DOHH2 (cell line): ENCODE results near the gene RASIP1.

ENCODE experiments used
- CTCF ChIP-seq: fragments of 200-600 bp; sonication (generic); IDR thresholded peaks from one replicate; pipeline ENCODE4 v1.5.1; 2014; ENCODE audit warnings: antibody characterized with exemption, mild to moderate bottlenecking, low read depth, low read length; ENCODE audit not compliant: poor library complexity, severe bottlenecking
- EZH2phosphoT487 ChIP-seq: fragments of 200-600 bp; sonication (generic); IDR thresholded peaks from 2 replicates; pipeline ENCODE4 v1.6.1; 2017; ENCODE audit warnings: borderline replicate concordance, mild to moderate bottlenecking, antibody characterized with exemption, low read length, moderate library complexity, mixed read lengths

DNA sequence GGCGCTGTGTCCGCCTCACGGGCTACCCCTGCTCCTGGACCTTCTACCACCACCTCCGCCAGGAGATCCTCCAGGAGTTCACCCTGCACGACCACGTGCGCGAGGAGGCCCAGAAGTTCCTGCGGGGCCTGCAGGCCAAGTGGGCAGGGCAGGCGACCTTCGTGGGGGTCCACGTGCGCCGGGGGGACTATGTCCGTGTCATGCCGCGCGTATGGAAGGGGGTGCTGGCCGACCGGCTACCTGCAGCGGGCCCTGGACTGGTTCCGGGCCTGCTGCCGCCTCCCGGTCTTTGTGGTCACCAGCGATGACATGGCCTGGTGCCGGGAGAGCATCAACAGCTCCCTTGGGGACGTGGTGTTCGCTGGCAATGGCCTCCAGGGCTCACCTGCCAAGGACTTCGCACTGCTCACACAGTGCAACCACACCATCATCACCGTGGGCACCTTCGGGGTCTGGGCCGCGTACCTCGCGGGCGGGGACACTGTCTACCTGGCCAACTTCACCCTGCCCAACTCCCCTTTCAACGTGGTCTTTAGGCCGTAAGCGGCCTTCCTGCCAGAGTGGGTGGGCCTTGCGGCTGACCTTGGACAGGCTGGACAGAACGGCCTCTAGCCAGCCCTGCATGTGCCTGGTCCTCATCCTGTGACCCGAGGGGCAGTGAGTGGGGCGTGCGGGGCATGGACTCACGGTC is 59.8 kb downstream of the RASIP1 start:
- TF ChIP-seq CTCF = no peak
- TF ChIP-seq EZH2phosphoT487 = no peak
